ENCODE results near the gene TBC1D3B.
"Not testable (repeated sequence)": the region's sequence is repeated elsewhere in the genome, so short reads cannot be mapped to it uniquely, and the experiment has no call there.

TBC1D3B gene

GRCh38 chr17:36181446-36182175 lies 5.2 kb upstream of the TBC1D3B start:
- DNase-seq (ENCODE audit: low spot score), result not testable (repeated sequence)

- DNase-seq (ENCODE audit: low spot score), result not testable (repeated sequence)
Measured at GRCh38 chr17:36168836-36169235, 7.6 kb downstream of the TBC1D3B start.

DNA sequence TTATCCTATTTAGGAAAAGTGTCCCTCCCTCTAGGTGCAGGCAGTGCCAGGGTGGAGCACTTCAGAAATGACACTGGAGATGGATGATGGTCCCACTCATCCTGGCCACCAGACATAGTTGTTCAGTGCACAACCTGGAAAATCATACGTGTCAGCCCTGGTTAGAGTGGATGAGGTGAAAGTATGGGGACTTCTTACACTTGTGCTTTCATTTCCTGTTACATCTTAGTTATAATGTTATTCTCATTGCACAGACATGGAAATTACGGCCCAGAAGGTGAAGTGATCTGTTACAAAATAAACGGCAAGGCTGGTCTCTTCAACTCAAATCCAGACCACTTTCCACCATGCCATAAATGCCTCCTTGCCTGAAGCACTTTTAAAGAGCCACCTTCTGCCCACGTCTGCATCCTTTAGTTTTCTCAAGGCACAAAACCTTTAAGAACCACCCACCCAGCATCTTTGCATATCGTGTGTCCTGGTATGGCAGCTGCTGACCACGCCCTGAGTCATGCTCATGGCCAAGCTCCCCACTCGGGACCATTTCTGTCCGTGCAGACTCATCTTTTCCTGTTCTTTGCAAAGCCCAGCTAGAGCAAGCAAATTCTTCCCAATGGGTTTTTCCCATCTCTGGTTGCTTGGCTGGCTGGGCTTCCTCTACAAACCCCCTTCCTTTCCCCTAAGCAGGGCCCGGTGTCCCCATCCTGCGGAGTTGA lies 22.4 kb downstream of the TBC1D3B start:
- DNase-seq (ENCODE audit: low spot score), result no peak

DNA sequence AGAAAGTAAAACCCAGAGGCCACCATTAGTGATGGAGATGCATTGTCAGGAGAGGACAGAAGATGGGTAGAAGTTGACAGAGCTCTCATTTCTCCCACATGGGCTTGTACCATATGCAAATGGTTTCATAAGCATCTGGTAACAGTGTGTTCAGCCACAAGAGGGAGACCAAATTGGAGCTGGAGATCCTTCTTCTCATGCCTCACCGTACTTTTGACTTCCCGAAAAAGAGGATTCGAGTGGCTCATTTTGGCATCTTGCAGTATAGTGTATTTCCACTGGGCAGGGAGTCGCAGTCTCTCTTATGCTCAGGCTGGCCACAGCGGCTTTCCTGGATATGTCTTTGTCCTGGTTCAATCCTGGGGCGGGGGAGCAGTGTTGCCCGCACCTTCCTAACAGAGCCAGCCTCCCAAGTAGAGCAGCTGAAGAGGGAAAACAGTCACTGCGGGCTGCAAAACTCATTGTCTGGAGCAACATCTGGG lies 23.8 kb downstream of the TBC1D3B start:
- DNase-seq (ENCODE audit: low spot score), result no peak

GRCh38 chr17:36151891-36152638 lies 24.4 kb downstream of the TBC1D3B start:
- DNase-seq (ENCODE audit: low spot score), result no peak

- DNase-seq (ENCODE audit: low spot score), result no peak
Measured at GRCh38 chr17:36149296-36149820, 27.1 kb downstream of the TBC1D3B start.

DNA sequence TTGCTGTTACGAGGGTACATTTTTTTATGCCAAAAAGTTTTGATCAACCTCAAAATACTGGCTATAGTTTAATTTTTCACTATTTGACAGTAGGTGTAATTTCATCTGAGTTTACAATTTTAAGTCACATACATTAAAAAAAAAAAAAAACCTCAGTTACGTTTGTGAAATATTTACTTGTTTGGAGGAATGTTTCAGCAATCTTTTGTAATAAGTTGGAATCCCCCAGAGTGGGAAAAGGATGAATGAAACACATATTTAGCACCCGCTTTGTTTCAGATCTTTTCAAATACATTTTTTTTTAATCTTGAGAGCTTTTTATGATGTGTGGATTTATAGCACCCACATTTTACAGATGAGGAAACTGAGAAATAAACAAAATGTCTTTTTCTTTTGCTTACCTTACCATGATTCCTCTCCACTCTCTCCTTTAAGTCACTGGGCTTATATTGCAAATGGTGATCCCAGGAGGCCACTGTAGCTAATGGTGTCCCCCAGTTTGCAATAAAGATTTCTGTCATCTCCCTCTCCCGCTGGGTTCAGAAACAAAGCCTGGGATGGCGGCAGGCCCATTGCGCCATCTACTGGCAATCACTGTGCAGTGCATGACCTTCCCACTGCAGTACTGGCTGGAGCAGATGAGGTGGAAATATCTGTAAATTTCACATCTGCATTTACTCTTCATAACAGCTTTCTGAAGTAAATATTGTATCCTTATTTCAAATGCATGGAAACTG lies 27.7 kb downstream of the TBC1D3B start:
- DNase-seq (ENCODE audit: low spot score), result peak; percentile 78

- no peak for DNase-seq (ENCODE audit: low spot score)
Measured at GRCh38 chr17:36147601-36148000, 28.8 kb downstream of the TBC1D3B start.

DNA sequence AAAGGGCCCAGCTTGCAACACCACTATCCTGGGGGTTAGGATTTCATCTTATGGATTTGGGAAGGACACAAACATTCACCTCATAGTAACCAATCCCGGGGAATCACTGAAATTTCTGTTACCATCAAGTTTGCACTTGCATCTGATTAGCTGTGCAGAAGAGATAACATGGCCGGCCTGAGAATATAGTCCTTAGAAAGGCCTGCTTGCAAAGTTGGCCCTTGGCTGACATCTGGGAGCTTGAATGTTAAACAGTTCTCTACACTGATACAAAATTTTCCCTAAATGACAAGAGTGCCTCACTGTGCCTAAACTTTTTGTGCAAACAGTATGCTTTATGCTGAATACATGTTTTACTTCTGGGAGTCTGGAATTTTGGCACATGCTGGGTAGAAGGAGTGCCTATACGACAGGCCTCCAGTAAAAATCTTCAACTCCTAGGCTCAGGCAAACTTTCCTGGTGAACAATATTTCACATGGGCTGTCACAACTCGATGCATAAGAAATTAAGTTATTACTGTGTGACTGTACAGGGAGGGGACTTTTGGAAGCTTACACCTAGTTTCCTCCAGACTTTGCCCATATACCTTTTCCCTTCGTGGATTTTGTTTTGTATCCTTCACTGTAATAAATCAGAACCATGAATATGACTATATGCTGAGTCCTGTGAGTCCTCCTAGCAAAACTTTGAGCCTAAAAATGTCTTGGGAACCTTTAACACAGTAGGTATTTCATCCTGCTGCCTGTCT lies 31.3 kb downstream of the TBC1D3B start:
- DNase-seq (ENCODE audit: low spot score), result no peak

- no peak for DNase-seq (ENCODE audit: low spot score)
Measured at GRCh38 chr17:36144014-36144413, 32.4 kb downstream of the TBC1D3B start.

GRCh38 chr17:36142806-36143205 lies 33.6 kb downstream of the TBC1D3B start:
- no peak for DNase-seq (ENCODE audit: low spot score)

GRCh38 chr17:36142235-36142634 lies 34.2 kb downstream of the TBC1D3B start:
- no peak for DNase-seq (ENCODE audit: low spot score)

DNA sequence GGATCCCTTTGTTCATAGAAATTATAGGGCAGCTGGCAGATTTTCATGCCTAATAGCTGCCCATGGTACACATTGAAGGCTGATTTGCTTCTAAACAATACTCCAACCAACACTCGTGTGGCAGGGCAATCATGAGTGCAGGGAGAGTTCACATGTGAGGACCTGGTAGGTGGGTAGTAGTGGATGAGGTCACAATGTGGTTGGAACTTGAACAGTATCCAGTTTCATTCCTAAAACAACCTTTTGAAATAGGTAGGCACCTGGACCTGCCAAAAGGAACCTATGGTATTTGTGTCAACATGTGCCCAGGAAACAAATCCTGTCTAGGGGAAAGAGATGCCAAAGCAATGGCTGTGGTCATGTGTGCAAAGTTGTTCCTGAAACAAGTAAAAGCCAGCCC lies 40.0 kb downstream of the TBC1D3B start:
- no peak for DNase-seq (ENCODE audit: low spot score)

DNA sequence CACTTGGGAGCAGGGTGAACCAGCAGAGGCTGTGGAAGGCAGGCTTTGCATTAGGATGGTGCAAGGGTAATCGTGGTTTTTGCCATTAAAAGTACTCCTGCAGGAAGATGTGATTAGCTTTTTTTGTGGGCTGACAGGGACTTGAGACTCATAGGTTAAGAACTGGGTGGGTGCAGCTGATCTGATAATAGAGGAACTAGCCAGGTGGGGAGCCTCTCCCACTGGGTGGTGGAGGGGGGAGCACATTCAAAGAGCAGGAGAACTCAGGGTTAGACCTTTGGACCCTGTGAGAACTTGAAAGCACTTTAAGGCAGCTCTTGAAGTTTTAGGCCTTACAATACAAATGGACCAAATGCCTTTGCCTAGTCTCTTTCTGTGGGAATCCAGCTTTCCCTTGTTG lies 40.4 kb downstream of the TBC1D3B start:
- DNase-seq (ENCODE audit: low spot score), result no peak

DNA sequence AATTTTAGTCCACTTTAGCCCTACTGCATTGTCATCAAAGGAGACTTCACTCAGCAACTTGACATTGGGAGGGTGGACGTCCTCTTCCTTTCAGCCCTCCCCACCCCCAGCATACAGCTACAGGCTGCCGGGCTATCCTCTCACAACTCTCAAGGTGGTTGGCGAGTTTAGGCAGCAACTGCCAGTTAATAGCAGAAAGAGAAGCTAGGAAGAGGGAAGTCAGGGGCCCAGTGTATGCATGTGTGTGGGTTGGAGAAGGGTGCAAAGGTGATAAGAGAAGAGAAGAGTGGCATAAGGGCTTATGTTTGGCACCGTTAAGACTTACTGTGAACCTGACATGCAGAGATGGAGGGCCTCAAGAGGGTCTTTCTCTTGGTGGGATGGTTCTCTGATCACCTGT lies 41.0 kb downstream of the TBC1D3B start:
- no peak for DNase-seq (ENCODE audit: low spot score)

DNA sequence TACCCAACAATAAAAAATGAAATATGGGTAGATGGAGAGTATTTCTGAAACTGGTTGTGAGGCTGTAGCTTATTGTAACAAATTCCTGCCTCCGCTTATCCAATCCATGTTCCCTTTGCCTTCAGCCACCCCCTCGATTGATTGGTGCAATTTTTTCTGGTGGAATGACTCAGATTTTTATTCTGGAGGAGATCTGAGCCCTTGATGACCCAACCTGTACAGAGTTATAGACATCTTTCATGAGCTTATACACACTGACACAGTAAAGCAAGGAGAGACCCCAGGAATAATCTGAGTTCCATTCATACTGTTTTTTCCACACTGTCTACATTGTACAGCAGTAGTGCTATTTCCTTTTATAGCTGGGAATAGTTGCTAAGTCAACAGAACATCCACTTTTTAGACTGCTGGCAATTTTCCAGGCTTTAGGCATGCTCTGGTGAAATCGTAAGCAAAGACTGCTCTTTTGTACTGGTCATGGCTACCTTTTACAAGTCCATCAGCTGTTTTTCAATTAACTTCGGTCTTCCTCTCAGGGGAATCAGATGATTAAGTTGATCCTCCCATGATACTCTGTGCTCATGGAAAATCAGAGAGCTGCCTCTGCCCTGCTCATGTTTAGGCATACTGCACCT lies 42.7 kb downstream of the TBC1D3B start:
- DNase-seq (ENCODE audit: low spot score), result no peak

GRCh38 chr17:36132421-36132831 lies 44.0 kb downstream of the TBC1D3B start:
- no peak for DNase-seq (ENCODE audit: low spot score)

GRCh38 chr17:36131931-36132330 lies 44.5 kb downstream of the TBC1D3B start:
- DNase-seq (ENCODE audit: low spot score), result no peak

GRCh38 chr17:36131421-36131820 lies 45.0 kb downstream of the TBC1D3B start:
- DNase-seq (ENCODE audit: low spot score), result no peak

DNA sequence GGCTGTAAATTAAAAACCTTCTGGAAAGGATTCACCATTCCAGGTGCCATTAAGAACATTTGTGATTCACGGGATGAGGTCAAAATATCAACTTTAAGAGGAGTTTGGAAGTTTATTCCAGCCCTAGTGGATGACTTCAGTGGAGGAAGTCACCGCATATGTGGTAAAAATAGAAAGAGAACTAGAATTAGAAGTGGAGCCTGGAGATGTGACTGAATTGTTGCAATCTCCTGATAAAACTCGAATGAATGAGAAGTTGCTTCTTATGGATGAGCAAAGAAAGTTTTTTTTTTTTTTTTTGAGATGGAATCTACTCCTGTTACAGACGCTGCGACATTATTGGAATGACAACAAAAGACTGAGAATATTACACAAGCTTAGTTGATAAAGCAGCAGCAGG lies 46.1 kb downstream of the TBC1D3B start:
- no peak for DNase-seq (ENCODE audit: low spot score)

DNA sequence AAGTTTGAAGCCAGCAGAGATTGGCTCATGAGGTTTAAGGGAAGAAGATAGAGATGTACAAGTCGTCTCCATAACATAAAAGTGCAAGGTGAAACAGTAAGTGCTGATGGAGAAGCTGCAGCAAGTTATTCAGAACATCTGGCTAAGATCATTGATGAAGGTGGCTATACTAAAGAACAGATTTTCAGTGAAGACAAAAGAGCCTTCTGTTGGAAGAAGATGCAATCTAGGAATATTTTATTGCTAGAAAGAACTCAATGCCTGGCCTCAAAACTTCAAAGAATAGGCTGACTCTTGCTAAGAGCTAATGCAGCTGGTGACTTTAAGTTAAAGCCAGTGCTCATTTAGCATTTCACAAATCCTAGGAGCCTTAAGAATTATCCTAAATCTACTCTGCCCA lies 46.8 kb downstream of the TBC1D3B start:
- no peak for DNase-seq (ENCODE audit: low spot score)

Data from CD4-positive, alpha-beta T cell treated with Interleukin-2 at 100 ng/mL for 4 hours (primary cell).